ENCODE measurements around the gene VWDE. TPM values are rescaled to one million over a fixed set of nuclear protein-coding genes. Genes with fewer than 3 reads are reported as not detected.
"Not testable (repeated sequence)": the region's sequence is repeated elsewhere in the genome, so short reads cannot be mapped to it uniquely, and the experiment has no call there.

Gene VWDE
- polyA plus RNA-seq, 1 experiment: 0.14 TPM

DNA sequence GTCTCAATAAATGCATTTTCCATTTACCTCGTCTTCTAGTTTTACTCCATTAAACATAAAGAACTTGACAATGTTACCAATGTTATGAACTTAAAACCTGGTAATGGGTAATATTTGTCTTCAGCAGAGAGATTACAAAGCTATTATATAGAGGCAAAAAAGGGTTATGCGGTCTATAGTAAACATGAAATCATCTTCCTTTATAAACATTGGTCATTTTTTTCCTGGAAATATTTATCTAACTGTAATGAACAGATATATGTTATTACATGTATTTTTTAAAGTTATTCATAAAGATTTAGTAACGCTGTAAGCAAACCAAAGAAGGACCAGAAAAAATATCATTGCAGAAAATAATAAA lies 1.3 kb downstream of the VWDE start:
- Histone ChIP-seq H3K9me3 (ENCODE audit: control insufficient read depth, insufficient read depth, low read length) (no peaks in the 10 kb centered on the region; the same call in 1 of the 2 replicates), H3K27ac (ENCODE audit: low read depth, low read length) (no peak overlapping the region), H3K4me3 (ENCODE audit: low read depth, low read length) (no peak overlapping the region), H3K27me3 (ENCODE audit: control insufficient read depth, insufficient read depth, low read length) (peaks cover 6% of the 10 kb centered on the region)
- POLR2A ChIA-PET: no interaction called here
- no peak for DNase-seq (ENCODE audit: low read depth, low spot score)
- CTCF ChIA-PET: interaction anchor here (1.5 kb wide), 1 partner anchor 13 kb away, joined by 3 read pairs; no protein-coding TSS in a partner anchor
- TF ChIP-seq, protein P1, sequence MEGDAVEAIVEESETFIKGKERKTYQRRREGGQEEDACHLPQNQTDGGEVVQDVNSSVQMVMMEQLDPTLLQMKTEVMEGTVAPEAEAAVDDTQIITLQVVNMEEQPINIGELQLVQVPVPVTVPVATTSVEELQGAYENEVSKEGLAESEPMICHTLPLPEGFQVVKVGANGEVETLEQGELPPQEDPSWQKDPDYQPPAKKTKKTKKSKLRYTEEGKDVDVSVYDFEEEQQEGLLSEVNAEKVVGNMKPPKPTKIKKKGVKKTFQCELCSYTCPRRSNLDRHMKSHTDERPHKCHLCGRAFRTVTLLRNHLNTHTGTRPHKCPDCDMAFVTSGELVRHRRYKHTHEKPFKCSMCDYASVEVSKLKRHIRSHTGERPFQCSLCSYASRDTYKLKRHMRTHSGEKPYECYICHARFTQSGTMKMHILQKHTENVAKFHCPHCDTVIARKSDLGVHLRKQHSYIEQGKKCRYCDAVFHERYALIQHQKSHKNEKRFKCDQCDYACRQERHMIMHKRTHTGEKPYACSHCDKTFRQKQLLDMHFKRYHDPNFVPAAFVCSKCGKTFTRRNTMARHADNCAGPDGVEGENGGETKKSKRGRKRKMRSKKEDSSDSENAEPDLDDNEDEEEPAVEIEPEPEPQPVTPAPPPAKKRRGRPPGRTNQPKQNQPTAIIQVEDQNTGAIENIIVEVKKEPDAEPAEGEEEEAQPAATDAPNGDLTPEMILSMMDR (IDR thresholded peaks at IDR 0.05; ENCODE audit: low read depth, low read length): no peak

DNA sequence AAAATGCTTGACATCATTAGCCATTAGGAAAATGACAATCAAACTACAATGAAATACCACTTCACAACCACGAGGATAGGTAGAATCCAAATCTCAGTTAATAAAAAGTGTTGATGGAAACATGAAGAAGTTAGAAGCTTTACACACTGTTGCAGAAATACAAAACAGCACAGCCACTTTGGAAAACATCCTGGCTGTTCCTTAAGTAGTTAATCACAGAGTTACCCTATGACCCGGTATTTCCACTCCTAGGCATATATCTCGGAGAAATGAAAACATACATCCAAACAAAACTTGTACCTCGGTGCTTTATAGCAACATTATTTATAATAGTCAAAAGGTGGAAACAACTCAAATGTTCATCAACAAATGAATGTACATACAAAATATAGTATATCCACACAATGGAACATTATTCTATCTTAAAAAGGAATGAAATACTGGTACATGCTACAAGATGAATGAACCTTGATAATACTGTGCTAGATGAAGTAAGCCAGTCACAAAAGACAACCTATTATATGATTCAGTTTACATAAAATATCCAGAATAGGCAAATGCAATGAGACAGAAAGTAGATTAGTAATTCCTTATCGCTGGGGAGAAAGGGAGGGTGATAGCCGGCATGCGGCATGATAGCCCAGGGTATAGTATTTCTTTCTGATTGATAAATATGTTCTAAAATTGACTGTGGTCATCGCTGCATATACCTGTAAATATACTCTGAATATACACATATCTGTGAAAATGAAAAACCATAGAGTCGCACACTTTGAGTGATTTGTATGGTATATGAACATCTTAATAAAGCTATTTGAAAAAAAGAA lies 1.9 kb downstream of the VWDE start:
- no peak for DNase-seq (ENCODE audit: low read depth, low spot score)
- no peak overlapping the region for H3K4me3 ChIP-seq (ENCODE audit: low read depth, low read length)
- peaks cover 6% of the 10 kb centered on the region for H3K27me3 ChIP-seq (ENCODE audit: control insufficient read depth, insufficient read depth, low read length)
- POLR2A ChIA-PET: no interaction called here
- no peak overlapping the region for H3K27ac ChIP-seq (ENCODE audit: low read depth, low read length)
- no peaks in the 10 kb centered on the region; the same call in 1 of the 2 replicates for H3K9me3 ChIP-seq (ENCODE audit: control insufficient read depth, insufficient read depth, low read length)
- CTCF ChIA-PET: interaction anchor here (1.6 kb wide), 1 partner anchor 13 kb away, joined by 8 read pairs; no protein-coding TSS in a partner anchor
- TF ChIP-seq, protein P1 (IDR thresholded peaks at IDR 0.05; ENCODE audit: low read depth, low read length): no peak

DNA sequence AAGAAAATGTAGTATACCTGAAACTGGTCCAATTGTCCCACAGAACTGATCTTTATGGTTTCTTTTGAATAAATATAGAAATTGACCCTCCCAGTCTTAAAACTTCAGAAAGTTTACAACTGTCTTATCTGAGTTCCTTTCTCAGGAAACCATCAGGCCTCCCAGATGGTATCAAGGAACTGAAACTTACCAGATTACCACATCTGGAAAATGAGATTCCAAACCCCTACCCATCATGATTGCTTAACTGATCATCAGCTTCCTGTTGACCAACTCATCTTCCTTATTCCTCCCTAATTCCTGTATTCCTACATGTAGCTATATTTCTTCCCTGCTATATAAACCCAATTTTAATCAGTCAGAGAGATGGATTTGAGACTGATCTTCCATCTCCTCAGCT lies 5.5 kb downstream of the VWDE start:
- H3K9me3 ChIP-seq (ENCODE audit: control insufficient read depth, insufficient read depth, low read length): no peaks in the 10 kb centered on the region
- ChIA-PET POLR2A (no interaction called here), CTCF (no interaction called here)
- no peak for DNase-seq (ENCODE audit: low read depth, low spot score)
- H3K27me3 ChIP-seq (ENCODE audit: control insufficient read depth, insufficient read depth, low read length): peaks cover 2% of the 10 kb centered on the region
- H3K4me3 ChIP-seq (ENCODE audit: low read depth, low read length): no peak overlapping the region
- TF ChIP-seq, protein P1 (IDR thresholded peaks at IDR 0.05; ENCODE audit: low read depth, low read length): no peak
- H3K27ac ChIP-seq (ENCODE audit: low read depth, low read length): no peak overlapping the region

DNA sequence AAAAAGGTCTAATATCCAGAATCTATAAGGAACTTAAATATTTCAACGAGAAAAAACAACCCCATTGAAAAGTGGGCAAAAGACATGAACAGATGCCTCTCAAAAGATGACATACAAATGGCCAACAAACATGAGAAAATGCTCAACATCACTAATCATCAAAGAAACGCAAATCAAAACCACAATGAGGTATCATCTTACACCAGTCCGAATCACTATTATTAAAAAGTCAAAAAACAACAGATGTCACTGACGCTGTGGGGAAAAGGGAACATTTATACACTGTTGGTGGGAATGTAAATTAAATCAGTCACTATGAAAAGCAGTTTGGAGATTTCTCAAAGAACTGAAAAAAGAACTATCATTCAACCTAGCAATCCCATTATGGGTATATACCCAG lies 6.0 kb downstream of the VWDE start:
- CTCF ChIA-PET: no interaction called here
- POLR2A ChIA-PET: no interaction called here
- TF ChIP-seq, protein P1 (IDR thresholded peaks at IDR 0.05; ENCODE audit: low read depth, low read length): no peak

DNA sequence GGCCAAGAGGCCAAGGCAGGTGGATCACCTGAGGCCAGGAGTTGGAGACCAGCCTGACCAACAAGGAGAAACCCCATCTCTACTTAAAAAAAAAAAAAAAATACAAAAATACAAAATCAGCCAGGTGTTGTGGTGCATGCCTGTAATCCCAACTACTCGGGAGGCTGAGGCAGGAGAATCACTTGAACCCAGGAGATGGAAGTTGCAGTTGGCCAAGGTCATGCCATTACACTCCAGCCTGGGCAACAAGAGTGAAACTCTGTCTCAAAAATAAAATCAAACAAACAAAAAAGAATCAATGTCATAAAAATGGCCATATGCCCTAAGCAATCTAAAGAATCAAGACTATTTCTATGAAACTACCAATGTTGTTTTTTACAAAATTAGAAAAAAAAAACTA lies 7.0 kb downstream of the VWDE start:
- POLR2A ChIA-PET: not testable (repeated sequence)

More for the DNA sequence above, 6.0 kb downstream of the VWDE start:
- H3K27me3 ChIP-seq (ENCODE audit: control insufficient read depth, insufficient read depth, low read length): no peaks in the 10 kb centered on the region
- no peaks in the 10 kb centered on the region for H3K9me3 ChIP-seq (ENCODE audit: control insufficient read depth, insufficient read depth, low read length)
- no peak overlapping the region for H3K4me3 ChIP-seq (ENCODE audit: low read depth, low read length)
- DNase-seq (ENCODE audit: low read depth, low spot score): no peak
- no peak overlapping the region for H3K27ac ChIP-seq (ENCODE audit: low read depth, low read length)

More for the DNA sequence above, 7.0 kb downstream of the VWDE start:
- DNase-seq (ENCODE audit: low read depth, low spot score); H3K9me3 ChIP-seq (ENCODE audit: control insufficient read depth, insufficient read depth, low read length); H3K27ac ChIP-seq (ENCODE audit: low read depth, low read length); CTCF ChIA-PET; H3K27me3 ChIP-seq (ENCODE audit: control insufficient read depth, insufficient read depth, low read length); H3K4me3 ChIP-seq (ENCODE audit: low read depth, low read length): not testable (repeated sequence)

All from AG04450 (cell line).